GM21786 (cell line): ENCODE data around the gene WDFY4.

Experiments
- ATAC-seq: cut with Tn5 transposase; IDR thresholded peaks from one replicate; pipeline ENCODE4 v1.9.1; 2021; ENCODE audit not compliant: unreplicated experiment

The WDFY4 gene

GRCh38 chr10:48711830-48712229 lies 27.2 kb downstream of the WDFY4 start:
- ATAC-seq: no peak

GRCh38 chr10:48714088-48714487 lies 29.4 kb downstream of the WDFY4 start:
- ATAC-seq: no peak

- ATAC-seq: no peak
Observed at GRCh38 chr10:48716416-48716815, 31.7 kb downstream of the WDFY4 start.

GRCh38 chr10:48720611-48721010 lies 35.9 kb downstream of the WDFY4 start:
- ATAC-seq: no peak

- ATAC-seq: no peak
Observed at GRCh38 chr10:48722153-48723145, 37.8 kb downstream of the WDFY4 start.

- no peak for ATAC-seq
Observed at GRCh38 chr10:48724127-48724526, 39.5 kb downstream of the WDFY4 start.

- no peak for ATAC-seq
Observed at GRCh38 chr10:48725708-48726107, 41.0 kb downstream of the WDFY4 start.

- ATAC-seq: no peak
Observed at GRCh38 chr10:48727866-48728265, 43.2 kb downstream of the WDFY4 start.

GRCh38 chr10:48729222-48729621 lies 44.5 kb downstream of the WDFY4 start:
- ATAC-seq: no peak

- no peak for ATAC-seq
Observed at GRCh38 chr10:48729941-48730457, 45.3 kb downstream of the WDFY4 start.

GRCh38 chr10:48731141-48731540 lies 46.5 kb downstream of the WDFY4 start:
- no peak for ATAC-seq

- no peak for ATAC-seq
Observed at GRCh38 chr10:48731654-48732053, 47.0 kb downstream of the WDFY4 start.

- no peak for ATAC-seq
Observed at GRCh38 chr10:48733329-48733728, 48.7 kb downstream of the WDFY4 start.

- ATAC-seq: no peak
Observed at GRCh38 chr10:48735836-48736390, 51.2 kb downstream of the WDFY4 start.

- ATAC-seq: no peak
Observed at GRCh38 chr10:48736596-48736995, 51.9 kb downstream of the WDFY4 start.

GRCh38 chr10:48737886-48738285 lies 53.2 kb downstream of the WDFY4 start:
- no peak for ATAC-seq

GRCh38 chr10:48739170-48739569 lies 54.5 kb downstream of the WDFY4 start:
- no peak for ATAC-seq

- no peak for ATAC-seq
Observed at GRCh38 chr10:48740015-48740707, 55.5 kb downstream of the WDFY4 start.

- no peak for ATAC-seq
Observed at GRCh38 chr10:48740988-48741387, 56.3 kb downstream of the WDFY4 start.

GRCh38 chr10:48742891-48743860 lies 58.5 kb downstream of the WDFY4 start:
- no peak for ATAC-seq
